Daoy (cell line): Measurements from ENCODE around the gene FAM174B. TPM values are rescaled to one million over a fixed set of nuclear protein-coding genes. Genes with fewer than 3 reads are reported as not detected.
A peak's percentile ranks its signal among the peaks of the same experiment; 100 is the strongest.

ENCODE experiments used
- DNase-seq: peaks from one replicate; pipeline ENCODE4 v3.0.0-alpha.2; 2015; ENCODE audit warnings: low read depth
- total RNA-seq: library from RNA; depleted of rRNA; stranded (reverse); fragments of >200 nt; shearing (Covaris generic); gene quantifications from 2 replicates; pipeline ENCODE4 v1.2.3, GENCODE V29; 2014; rRNA removed

Gene FAM174B
- total RNA-seq: 3.4 and 7.9 TPM in 2 replicates

GRCh38 chr15:92655178-92655995, at the start of gene FAM174B:
FAM174B (minus strand) TSS chr15:92655775.
- DNase-seq: peak; percentile 69

GRCh38 chr15:92696096-92696495, 40.5 kb upstream of the FAM174B start:
- no peak for DNase-seq

GRCh38 chr15:92693691-92694331, 38.2 kb upstream of the FAM174B start:
- peak; percentile 44 for DNase-seq

GRCh38 chr15:92690395-92690794, 34.8 kb upstream of the FAM174B start:
- DNase-seq: no peak

- no peak for DNase-seq
Measured at GRCh38 chr15:92687746-92688145, 32.2 kb upstream of the FAM174B start.

GRCh38 chr15:92687195-92687602, 31.6 kb upstream of the FAM174B start:
- no peak for DNase-seq

- DNase-seq: peak; percentile 29
Measured at GRCh38 chr15:92683511-92683834, 27.9 kb upstream of the FAM174B start.

GRCh38 chr15:92682741-92683510, 27.4 kb upstream of the FAM174B start:
- DNase-seq: no peak

GRCh38 chr15:92681141-92681631, 25.6 kb upstream of the FAM174B start:
- peak; percentile 23 for DNase-seq

- no peak for DNase-seq
Measured at GRCh38 chr15:92677999-92678398, 22.4 kb upstream of the FAM174B start.

GRCh38 chr15:92676561-92676960, 21.0 kb upstream of the FAM174B start:
- no peak for DNase-seq

GRCh38 chr15:92675485-92675884, 19.9 kb upstream of the FAM174B start:
- DNase-seq: no peak

- no peak for DNase-seq
Measured at GRCh38 chr15:92674347-92674746, 18.8 kb upstream of the FAM174B start.

- no peak for DNase-seq
Measured at GRCh38 chr15:92672102-92672501, 16.5 kb upstream of the FAM174B start.

GRCh38 chr15:92671406-92671805, 15.8 kb upstream of the FAM174B start:
- DNase-seq: no peak

GRCh38 chr15:92670621-92671020, 15.0 kb upstream of the FAM174B start:
- no peak for DNase-seq

- no peak for DNase-seq
Measured at GRCh38 chr15:92669432-92669831, 13.9 kb upstream of the FAM174B start.

- no peak for DNase-seq
Measured at GRCh38 chr15:92668620-92669019, 13.0 kb upstream of the FAM174B start.

- no peak for DNase-seq
Measured at GRCh38 chr15:92667970-92668485, 12.5 kb upstream of the FAM174B start.

- peak; percentile 14 for DNase-seq
Measured at GRCh38 chr15:92667287-92667904, 11.8 kb upstream of the FAM174B start.

GRCh38 chr15:92666780-92667179, 11.2 kb upstream of the FAM174B start:
- no peak for DNase-seq

- no peak for DNase-seq
Measured at GRCh38 chr15:92665100-92665555, 9.6 kb upstream of the FAM174B start.
